CD4-positive, CD25-positive, alpha-beta regulatory T cell (primary cell): ENCODE results near the gene RIN3. TPM values are rescaled to one million over a fixed set of nuclear protein-coding genes. Genes with fewer than 3 reads are reported as not detected.
A peak's percentile ranks its signal among the peaks of the same experiment; 100 is the strongest.

Experiments
- ATAC-seq, 2 donors: fragments of 150-1000 bp; cut with Tn5 transposase; one replicate each; pipeline ENCODE4 v1.10.0; 2021; ENCODE audit warnings: low read depth in 2 of 2, moderate number of reproducible peaks in 2 of 2, moderate library complexity in 1 of 2
- DNase-seq, 3 donors: peaks; one replicate each; pipeline versions ENCODE4 v3.0.0 to v3.0.0-alpha.2; 2012 to 2022; ENCODE audit warnings: mixed read lengths in 1 of 3
- H3K27ac ChIP-seq: one replicate; pipeline ENCODE4 v1.7.0; 2013; ENCODE audit warnings: mild to moderate bottlenecking, low read length; ENCODE audit not compliant: insufficient read depth, poor library complexity, severe bottlenecking
- H3K27me3 ChIP-seq: one replicate; pipeline ENCODE4 v1.7.0; 2013; ENCODE audit warnings: low read length; ENCODE audit not compliant: control insufficient read depth, insufficient read depth
- H3K36me3 ChIP-seq: one replicate; pipeline ENCODE4 v1.7.0; 2013; ENCODE audit warnings: mild to moderate bottlenecking, low read length, moderate library complexity; ENCODE audit not compliant: control insufficient read depth, insufficient read depth
- H3K4me1 ChIP-seq: 2 replicates; pipeline ENCODE4 v1.7.0; 2013; ENCODE audit warnings: mild to moderate bottlenecking, low read length; ENCODE audit not compliant: insufficient read depth, control insufficient read depth, poor library complexity, severe bottlenecking
- H3K4me3 ChIP-seq: one replicate; pipeline ENCODE4 v1.7.0; 2013; ENCODE audit warnings: low read depth, mild to moderate bottlenecking, low read length, moderate library complexity
- H3K9me3 ChIP-seq, 2 experiments: 1 replicate in 1 of 2; 2 replicates in 1 of 2; pipeline ENCODE4 v1.7.0; 2013; ENCODE audit warnings: low read length in 2 of 2, mild to moderate bottlenecking in 1 of 2, moderate library complexity in 1 of 2; ENCODE audit not compliant: control insufficient read depth in 2 of 2
- H3K27ac Mint-ChIP-seq, 3 donors: one replicate each; pipeline ENCODE4 v1.8.0; 2020 to 2022; ENCODE audit warnings: mild to moderate bottlenecking in 3 of 3, mixed read lengths in 3 of 3, moderate library complexity in 2 of 3
- H3K27me3 Mint-ChIP-seq: one replicate; pipeline ENCODE4 v1.8.0; 2022; ENCODE audit warnings: mild to moderate bottlenecking, mixed read lengths
- H3K36me3 Mint-ChIP-seq: one replicate; pipeline ENCODE4 v1.8.0; 2020; ENCODE audit warnings: mixed read lengths
- H3K4me1 Mint-ChIP-seq, 4 donors: one replicate each; pipeline ENCODE4 v1.8.0; 2020 to 2022; ENCODE audit warnings: mixed read lengths in 4 of 4, mild to moderate bottlenecking in 1 of 4
- H3K4me3 Mint-ChIP-seq, 4 donors: one replicate each; pipeline ENCODE4 v1.8.0; 2020 to 2022; ENCODE audit warnings: mild to moderate bottlenecking in 4 of 4, mixed read lengths in 4 of 4, moderate library complexity in 3 of 4
- H3K9me3 Mint-ChIP-seq, 7 donors: one replicate each; pipeline ENCODE4 v1.8.0; 2020 to 2022; ENCODE audit warnings: mixed read lengths in 7 of 7, mild to moderate bottlenecking in 3 of 7, moderate library complexity in 2 of 7
- polyA plus RNA-seq, 4 donors: library from polyadenylated mRNA; unstranded; fragments of 300-500 nt; fragmentation: Illumina TruSeq; gene quantifications; one replicate each; pipeline ENCODE4 v1.2.3, GENCODE V29; 2021
- total RNA-seq: library from RNA; stranded (reverse); gene quantifications from one replicate; pipeline ENCODE4 v1.2.3, GENCODE V29; 2022

The RIN3 gene
- total and polyA plus RNA-seq, 5 donors from 2014 or later, result 21.0 to 120 (median 25.0) TPM

DNA sequence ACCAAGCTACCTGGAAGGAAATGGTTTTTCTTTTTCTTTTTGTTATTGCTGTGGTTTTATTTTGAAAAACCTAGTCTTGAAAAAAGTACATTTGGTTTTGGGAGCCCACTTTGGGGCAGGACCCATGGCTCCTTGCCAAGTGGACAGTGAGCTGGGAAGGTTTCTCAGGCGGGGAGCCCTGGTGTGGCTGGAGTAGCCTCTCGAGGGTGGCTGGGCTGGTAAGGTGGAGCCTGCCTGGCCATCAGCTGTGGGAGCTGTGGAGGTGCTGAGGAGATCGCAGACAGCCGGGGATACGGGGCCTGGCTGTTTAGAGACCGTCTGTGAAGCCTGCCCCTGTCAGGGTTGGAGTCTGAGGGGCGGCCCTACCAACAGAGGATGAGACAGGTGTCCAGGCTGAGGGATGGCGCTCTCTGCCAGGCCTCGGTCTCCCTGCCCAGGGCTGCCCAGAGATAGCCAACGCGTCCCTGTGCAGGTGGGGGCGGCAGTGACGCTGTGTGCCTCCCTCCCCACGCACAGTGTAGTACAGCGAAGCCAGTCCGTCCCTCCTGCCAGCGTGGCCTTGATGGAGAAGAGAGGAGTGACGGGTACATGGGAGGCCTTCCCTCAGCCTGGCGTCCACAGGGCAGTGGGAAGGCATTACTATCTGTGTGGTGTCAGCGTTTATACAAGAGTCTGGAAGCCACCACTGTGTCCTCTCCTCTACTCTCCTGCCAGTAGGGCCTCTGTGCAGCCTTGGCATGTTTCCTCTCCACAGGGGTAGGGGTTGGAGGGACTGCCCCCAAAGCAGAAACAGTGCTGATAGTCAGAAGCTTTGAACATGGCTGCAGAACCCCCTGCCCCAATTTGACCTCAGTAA lies 5.9 kb downstream of the RIN3 start:
- Mint-ChIP-seq H3K27ac (no peak overlapping the region), H3K4me3 (no peak overlapping the region), H3K27me3 (peaks cover 14% of the 10 kb centered on the region), H3K36me3 (peaks cover 7% of the 10 kb centered on the region), H3K9me3 (peaks cover 0 to 2% (median 0%) of the 10 kb centered on the region in 7 donors), H3K4me1 (peaks cover 0 to 35% (median 10%) of the 10 kb centered on the region in 4 donors)
- no peak for ATAC-seq
- no peak for DNase-seq
- no peaks in the 10 kb centered on the region for H3K36me3 ChIP-seq
- H3K27ac ChIP-seq, result no peak overlapping the region
- no peaks in the 10 kb centered on the region for H3K9me3 ChIP-seq
- H3K4me1 ChIP-seq, result peaks cover 4% of the 10 kb centered on the region
- no peak overlapping the region for H3K4me3 ChIP-seq
- no peaks in the 10 kb centered on the region for H3K27me3 ChIP-seq

DNA sequence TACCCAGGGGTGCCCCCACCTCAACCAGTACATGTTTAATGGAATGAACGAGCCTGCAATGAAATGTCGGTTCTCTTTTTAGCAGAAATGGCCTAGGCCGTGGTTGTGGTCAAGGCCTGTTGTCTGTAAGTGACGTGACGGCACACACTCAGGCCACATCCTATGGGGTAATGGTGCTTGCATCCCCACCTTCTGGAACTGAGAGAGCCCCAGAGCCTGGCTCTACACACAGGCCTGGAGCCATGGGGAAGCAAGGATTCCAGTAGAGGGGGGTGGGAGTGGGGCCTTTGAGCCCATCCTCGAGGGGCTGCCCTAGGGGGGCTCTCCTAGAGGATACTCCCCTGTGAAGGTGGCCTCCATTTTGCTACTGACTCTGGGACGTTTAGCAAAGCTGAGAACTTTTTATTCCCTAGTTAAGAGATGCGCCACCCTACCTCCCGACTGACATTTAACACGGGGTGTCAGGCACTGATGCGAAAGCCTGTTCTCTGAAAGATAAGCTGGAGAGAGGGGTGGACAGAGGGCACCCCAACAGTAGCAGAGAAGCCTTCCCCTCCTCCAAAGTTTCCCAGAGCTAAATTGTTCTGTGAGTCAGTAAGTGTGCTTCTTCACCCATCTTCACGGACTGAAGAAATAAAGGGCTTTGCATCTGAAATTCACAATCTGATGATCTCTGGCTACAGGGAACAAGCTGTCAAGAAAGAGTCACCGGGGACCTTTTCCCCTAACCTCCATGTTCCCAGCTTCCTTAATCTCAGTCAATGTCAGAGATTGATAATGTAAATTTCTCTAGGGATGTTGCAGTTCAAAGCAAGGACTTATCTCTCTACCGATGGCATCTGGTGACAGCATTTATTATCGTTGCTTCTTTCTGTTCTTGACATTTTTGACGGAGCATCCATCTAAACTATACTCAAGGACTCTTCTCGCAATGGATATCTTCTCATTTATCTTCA lies 6.8 kb downstream of the RIN3 start:
- Mint-ChIP-seq H3K36me3 (peaks cover 7% of the 10 kb centered on the region), H3K9me3 (peaks cover 0 to 2% (median 0%) of the 10 kb centered on the region in 7 donors), H3K4me3 (no peak overlapping the region), H3K27me3 (peaks cover 10% of the 10 kb centered on the region), H3K27ac (peak overlapping the region in 1 of 3 donors; percentile 11), H3K4me1 (peaks cover 0 to 37% (median 10%) of the 10 kb centered on the region in 4 donors)
- ATAC-seq (no peak), DNase-seq (no peak)
- Histone ChIP-seq H3K4me3 (no peak overlapping the region), H3K27me3 (no peaks in the 10 kb centered on the region), H3K4me1 (no peaks in the 10 kb centered on the region), H3K27ac (no peak overlapping the region), H3K9me3 (no peaks in the 10 kb centered on the region), H3K36me3 (no peaks in the 10 kb centered on the region)

DNA sequence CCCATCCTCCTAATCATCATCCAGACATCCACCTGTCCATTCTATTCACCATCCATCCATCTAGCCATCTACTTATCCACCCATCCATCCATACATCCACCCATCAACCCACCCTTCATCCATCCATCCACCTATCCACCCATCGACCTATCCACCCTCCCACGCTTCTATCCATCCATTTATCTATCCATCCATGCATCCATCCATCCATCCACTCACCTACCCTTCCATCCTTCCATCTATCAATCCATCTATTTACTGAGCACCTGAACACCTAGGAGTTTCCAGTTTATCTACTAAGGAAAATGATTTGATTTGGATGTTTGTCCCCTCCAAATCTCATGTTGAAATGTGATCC lies 7.5 kb downstream of the RIN3 start:
- Mint-ChIP-seq H3K27ac (peak overlapping the region in 1 of 3 donors; percentile 11), H3K4me1 (peaks cover 0 to 32% (median 10%) of the 10 kb centered on the region in 4 donors), H3K27me3 (peaks cover 4% of the 10 kb centered on the region), H3K36me3 (peaks cover 7% of the 10 kb centered on the region), H3K9me3 (peaks cover 0 to 2% (median 0%) of the 10 kb centered on the region in 7 donors), H3K4me3 (no peak overlapping the region)
- no peaks in the 10 kb centered on the region for H3K4me1 ChIP-seq
- no peak overlapping the region for H3K4me3 ChIP-seq
- no peak overlapping the region for H3K27ac ChIP-seq
- no peaks in the 10 kb centered on the region for H3K27me3 ChIP-seq
- no peaks in the 10 kb centered on the region for H3K36me3 ChIP-seq
- ATAC-seq (no peak), DNase-seq (no peak)
- no peaks in the 10 kb centered on the region for H3K9me3 ChIP-seq

DNA sequence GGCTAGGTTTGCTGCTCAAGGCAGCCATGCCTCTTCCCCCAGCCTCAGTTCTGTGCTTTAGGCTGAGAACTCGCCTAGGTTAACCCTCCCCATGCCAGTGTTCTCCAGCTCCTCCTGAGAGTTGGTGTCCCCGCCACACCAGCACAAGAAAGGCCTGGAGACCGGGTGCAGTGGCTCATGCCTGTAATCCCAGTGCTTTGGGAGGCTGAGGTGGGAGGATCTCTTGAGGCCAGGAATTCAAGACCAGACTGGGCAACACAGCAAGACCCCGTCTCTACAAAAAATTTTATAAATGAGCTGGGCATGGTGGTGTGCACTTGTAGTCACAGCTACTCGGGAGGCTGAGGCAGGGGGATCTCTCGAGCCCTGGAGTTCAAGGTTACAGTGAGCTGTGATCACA lies 10.2 kb downstream of the RIN3 start:
- Mint-ChIP-seq H3K9me3 (peaks cover 0 to 1% (median 0%) of the 10 kb centered on the region in 7 donors), H3K27me3 (peaks cover 4% of the 10 kb centered on the region), H3K27ac (no peak overlapping the region), H3K4me3 (no peak overlapping the region), H3K36me3 (peaks cover 7% of the 10 kb centered on the region), H3K4me1 (peaks cover 0 to 13% (median 2%) of the 10 kb centered on the region in 4 donors)
- no peaks in the 10 kb centered on the region for H3K9me3 ChIP-seq
- no peaks in the 10 kb centered on the region for H3K4me1 ChIP-seq
- H3K27me3 ChIP-seq, result no peaks in the 10 kb centered on the region
- ATAC-seq, result no peak
- no peak for DNase-seq
- no peak overlapping the region for H3K4me3 ChIP-seq
- no peak overlapping the region for H3K27ac ChIP-seq
- no peaks in the 10 kb centered on the region for H3K36me3 ChIP-seq

DNA sequence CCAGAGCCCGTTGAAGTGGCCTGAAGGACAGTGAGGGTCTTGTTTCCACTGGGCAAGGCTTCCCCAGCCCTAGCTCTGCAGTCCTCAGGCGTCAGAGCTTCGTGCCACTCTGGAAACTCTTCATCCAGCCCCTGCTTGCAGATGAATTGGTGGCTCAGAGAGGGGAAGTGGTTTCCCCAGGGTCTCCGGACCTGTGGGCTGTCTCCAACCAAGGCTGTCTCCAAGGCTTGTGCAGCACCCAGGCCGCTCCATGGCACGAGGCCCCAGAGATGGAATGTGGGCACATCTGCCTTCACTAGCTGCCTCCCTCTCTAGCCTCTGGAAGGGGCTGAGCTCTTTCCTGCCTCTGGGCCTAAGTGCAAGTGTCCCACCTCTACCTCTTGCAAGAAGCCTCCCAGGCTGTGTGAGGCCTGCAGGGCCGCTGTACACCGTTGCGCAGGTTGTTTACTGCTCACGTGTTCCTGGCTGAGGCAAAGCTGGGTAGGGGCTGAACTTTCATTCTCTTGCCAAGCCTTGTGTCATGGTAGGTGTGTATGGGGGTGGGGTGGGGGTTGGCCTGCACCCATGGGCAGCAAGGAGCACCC lies 11.1 kb downstream of the RIN3 start:
- no peaks in the 10 kb centered on the region for H3K36me3 ChIP-seq
- H3K9me3 ChIP-seq, result no peaks in the 10 kb centered on the region
- Mint-ChIP-seq H3K36me3 (peaks cover 7% of the 10 kb centered on the region), H3K4me1 (peaks cover 0 to 6% (median 2%) of the 10 kb centered on the region in 4 donors), H3K4me3 (no peak overlapping the region), H3K27me3 (peaks cover 4% of the 10 kb centered on the region), H3K27ac (no peak overlapping the region), H3K9me3 (no peaks in the 10 kb centered on the region)
- H3K27ac ChIP-seq, result no peak overlapping the region
- no peak for DNase-seq
- no peaks in the 10 kb centered on the region for H3K4me1 ChIP-seq
- ATAC-seq, result no peak
- no peaks in the 10 kb centered on the region for H3K27me3 ChIP-seq
- no peak overlapping the region for H3K4me3 ChIP-seq

DNA sequence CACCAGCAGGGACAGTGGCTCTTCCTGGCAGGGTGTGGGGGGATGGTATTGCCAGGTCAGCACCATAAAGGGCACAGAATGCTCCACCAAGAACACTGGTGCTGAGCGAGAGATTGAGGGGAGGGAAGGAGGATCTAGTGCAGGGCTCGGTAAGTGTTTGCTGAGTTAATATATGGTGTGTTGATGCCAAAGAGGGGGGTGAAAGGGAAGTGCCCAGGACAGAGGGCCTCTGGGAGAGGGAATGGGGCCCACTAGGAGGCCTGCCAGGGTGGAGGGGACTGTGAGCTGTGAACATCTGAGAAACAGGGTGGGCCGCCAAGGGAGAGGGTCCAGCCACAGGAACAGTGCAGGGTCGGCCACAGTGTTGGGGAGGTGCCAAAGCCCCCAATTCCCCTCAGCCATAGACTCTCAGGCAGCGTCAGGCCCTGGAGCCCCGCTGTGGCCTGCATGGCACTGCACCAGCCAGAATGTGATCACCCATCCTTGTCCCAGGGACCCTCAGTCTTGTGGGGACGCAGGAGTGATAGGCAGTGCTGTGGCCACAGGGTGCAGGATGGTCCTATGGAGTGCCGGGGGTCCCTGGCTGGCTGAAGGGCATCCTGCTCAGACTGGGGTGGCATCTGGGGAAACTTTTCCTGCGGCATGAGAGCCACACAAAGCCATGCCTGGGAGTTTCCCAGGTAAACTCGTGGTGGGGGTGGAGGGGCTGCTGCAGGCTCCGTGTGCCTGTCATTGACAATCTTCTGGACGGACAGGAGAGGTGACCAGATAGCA lies 11.9 kb downstream of the RIN3 start:
- no peak for DNase-seq
- Histone ChIP-seq H3K9me3 (no peaks in the 10 kb centered on the region), H3K27me3 (no peaks in the 10 kb centered on the region), H3K4me3 (no peak overlapping the region), H3K36me3 (no peaks in the 10 kb centered on the region), H3K4me1 (no peaks in the 10 kb centered on the region), H3K27ac (no peak overlapping the region)
- no peaks in the 10 kb centered on the region for H3K9me3 Mint-ChIP-seq
- H3K27me3 Mint-ChIP-seq, result peaks cover 4% of the 10 kb centered on the region
- peak overlapping the region in 2 of 3 donors; percentile 31 to 52 for H3K27ac Mint-ChIP-seq
- H3K4me3 Mint-ChIP-seq, result no peak overlapping the region
- H3K4me1 Mint-ChIP-seq, result peaks cover 0 to 9% (median 6%) of the 10 kb centered on the region in 4 donors
- peaks cover 7% of the 10 kb centered on the region for H3K36me3 Mint-ChIP-seq
- ATAC-seq, result no peak

DNA sequence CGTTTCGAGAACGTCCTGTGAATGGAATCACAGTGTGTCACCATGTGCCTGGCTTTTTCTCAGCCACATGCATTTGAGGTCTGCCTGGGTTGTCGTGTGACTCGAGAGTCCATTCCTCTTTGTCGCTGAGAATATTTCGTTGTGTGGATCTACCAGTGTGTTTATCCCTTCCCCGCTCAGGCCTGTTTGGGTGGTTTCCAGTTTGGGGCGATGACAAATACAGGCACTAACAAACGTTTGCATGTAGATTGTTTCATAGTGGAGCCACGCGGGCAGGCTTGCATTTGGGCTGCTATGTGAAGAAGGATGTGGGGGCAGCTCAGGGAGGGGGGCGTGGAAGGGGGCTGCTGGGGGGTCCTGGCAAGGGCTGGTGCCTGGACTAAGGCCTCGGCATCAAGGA lies 14.1 kb downstream of the RIN3 start:
- Mint-ChIP-seq H3K27me3 (peaks cover 4% of the 10 kb centered on the region), H3K4me1 (peaks cover 0 to 26% (median 6%) of the 10 kb centered on the region in 4 donors), H3K36me3 (no peaks in the 10 kb centered on the region), H3K9me3 (no peaks in the 10 kb centered on the region), H3K4me3 (no peak overlapping the region), H3K27ac (peak overlapping the region in 1 of 3 donors; percentile 64)
- Histone ChIP-seq H3K27ac (no peak overlapping the region), H3K9me3 (no peaks in the 10 kb centered on the region), H3K4me3 (no peak overlapping the region), H3K4me1 (no peaks in the 10 kb centered on the region), H3K36me3 (no peaks in the 10 kb centered on the region), H3K27me3 (no peaks in the 10 kb centered on the region)
- ATAC-seq (no peak), DNase-seq (no peak)
